HG03135 (cell line): Measurements from ENCODE around the gene FURIN.
"Not testable (repeated sequence)": the region's sequence is repeated elsewhere in the genome, so short reads cannot be mapped to it uniquely, and the experiment has no call there.

Source experiments
- ATAC-seq: cut with Tn5 transposase; IDR thresholded peaks from one replicate; pipeline ENCODE4 v1.9.1; 2021; ENCODE audit warnings: mild to moderate bottlenecking, moderate library complexity; ENCODE audit not compliant: unreplicated experiment

Gene FURIN

GRCh38 chr15:90901175-90902039, 33.0 kb downstream of the FURIN start:
- no peak for ATAC-seq

DNA sequence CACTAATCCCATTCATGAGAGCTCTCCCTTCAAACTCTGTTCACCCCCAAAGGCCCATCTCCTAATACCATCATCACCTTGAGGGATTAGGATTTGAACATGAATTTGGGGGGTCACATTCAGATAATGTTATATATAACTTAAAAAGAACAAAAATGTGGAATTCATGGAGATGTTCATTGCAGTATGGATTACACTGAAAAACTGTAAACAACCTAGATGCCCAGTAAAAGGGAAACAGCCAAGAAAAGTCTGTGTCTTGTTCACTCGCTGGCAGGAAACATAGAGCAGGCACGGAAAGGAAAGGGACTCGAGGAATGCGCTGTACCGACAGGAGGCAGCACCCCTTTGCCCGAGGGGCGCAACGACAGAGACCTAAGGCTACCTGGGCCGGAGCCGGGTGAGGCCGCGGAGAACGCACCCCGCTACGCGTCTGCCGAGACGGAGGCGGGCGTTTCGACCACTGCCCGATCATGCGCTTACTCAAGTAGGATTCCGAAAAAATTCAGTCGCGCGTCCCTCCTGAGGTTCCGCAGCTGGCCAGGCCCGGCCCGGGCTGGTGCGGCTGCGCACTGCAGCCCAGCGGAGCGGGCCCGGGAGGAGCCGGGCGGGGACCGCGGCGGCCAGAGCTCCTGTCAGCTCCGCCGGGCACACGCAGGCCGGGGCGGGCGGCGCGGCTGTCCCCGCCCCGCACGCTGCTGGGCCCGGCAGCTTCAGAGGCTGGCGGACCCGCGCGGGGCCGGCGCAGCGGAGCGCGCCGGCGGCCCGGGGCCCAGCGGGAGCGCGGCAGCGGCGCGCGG, 33.9 kb downstream of the FURIN start:
- ATAC-seq = peak; percentile 59

DNA sequence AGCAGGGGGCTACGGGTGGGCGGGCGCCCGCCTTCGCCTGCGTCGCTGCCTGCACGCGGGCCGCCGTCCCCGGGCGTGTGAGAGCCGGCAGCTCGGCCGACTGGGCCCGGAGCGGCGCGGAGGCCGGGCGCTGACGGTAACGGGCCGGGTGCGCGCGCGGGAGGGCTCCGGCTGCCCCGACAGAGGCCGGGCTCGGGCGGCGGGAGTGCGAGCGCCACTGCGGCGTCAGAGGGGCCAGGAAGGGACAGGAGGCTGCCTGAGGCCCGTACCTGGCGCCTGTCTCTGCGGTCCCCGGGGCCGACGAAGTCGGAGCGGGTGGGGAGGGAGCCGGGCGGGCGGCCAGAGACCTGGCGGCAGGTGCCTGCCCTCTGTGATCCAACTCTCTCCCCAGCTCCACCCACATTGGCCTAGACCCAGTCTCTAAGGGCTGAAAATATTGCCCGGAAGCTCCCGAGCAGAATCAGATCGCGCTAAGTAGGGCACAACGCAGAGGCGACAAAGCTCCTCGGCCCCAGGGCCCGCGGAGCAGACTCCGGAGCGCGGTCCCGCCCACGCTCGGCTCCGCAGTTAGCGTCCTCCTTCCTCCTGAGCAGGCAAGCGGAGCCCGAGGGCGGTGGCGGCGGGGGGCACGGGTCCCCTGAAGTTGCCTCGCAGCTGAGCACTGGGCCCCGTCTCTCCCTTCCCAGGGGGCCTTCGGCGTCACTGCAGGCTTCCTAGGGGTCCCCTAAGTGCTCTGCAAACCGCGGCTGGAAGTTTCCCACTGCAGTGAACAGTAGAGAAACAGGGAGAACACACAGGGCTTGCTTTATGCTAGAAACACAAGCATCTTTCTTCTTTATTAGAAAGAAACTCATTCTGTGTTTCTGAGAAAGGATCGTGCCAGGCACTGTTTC, 34.7 kb downstream of the FURIN start, which contains the start of gene MAN2A2:
Gene MAN2A2 (plus strand): TSS at position 463 of the 893 bp plus-strand sequence. CDS start 906 bp downstream, outside the sequence.
- peak; percentile 54 for ATAC-seq

- no peak for ATAC-seq
These were observed 35.5 kb downstream of the FURIN start for GRCh38 chr15:90903733-90904536.

GRCh38 chr15:90904746-90905145, 36.4 kb downstream of the FURIN start:
- no peak for ATAC-seq

DNA sequence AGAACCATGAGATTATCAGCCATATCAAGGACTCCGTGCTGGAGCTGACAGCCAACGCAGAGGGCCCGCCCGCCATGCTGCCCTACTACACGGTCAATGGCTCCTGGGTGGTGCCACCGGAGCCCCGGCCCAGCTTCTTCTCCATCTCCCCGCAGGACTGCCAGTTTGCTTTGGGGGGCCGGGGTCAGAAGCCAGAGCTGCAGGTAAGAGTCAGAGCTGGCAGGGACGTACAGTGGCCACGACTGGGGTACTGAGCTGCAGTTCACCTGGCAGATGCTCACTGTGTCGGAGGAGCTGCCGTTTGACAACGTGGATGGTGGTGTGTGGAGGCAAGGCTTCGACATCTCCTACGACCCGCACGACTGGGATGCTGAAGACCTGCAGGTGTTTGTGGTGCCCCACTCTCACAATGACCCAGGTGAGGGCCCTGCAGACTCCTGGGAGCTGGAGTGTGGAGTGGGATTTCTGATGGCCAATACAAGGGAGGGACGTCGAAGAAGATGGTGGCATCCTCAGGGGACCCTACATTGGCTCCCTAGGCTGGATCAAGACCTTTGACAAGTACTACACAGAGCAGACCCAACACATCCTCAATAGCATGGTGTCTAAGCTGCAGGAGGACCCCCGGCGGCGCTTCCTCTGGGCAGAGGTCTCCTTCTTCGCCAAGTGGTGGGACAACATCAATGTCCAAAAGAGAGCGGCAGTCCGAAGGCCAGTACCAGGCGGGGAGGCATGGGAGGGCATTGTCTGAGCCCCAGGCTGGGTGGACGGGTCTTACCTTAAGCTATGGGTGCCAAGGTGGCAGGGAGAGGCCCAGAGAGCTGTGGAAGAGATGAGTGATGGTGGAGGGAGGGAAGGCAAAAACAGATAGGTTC, 37.2 kb downstream of the FURIN start:
- ATAC-seq = no peak

DNA sequence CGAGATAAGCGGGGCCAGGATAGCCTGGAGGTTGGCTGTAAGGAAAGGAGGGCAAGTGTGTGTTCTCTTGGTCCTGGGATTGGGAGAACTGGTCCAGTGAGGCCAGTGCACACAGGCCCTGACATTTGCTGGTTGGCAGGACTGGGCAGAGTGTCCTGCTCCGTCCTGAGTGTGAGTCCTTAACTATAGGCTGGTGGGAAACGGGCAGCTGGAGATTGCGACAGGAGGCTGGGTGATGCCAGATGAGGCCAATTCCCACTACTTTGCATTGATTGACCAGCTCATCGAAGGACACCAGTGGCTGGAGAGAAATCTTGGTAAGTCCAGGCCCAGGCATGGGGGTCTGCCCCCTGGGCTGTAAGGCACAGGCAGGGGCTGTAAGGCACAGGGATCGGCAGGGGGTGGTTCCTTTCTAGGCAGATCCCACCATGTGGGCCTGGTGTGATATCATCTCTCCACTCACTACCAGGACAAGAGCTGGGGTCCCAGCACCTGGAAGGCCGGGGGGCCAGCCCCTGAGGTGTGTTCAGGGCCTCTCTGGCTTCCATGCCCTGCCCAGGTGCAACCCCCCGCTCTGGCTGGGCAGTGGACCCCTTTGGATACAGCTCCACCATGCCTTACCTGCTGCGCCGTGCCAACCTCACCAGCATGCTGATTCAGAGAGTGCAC, 37.9 kb downstream of the FURIN start:
- no peak for ATAC-seq

- no peak for ATAC-seq
These were observed 38.8 kb downstream of the FURIN start for GRCh38 chr15:90907051-90907660.

- ATAC-seq = no peak
These were observed 39.6 kb downstream of the FURIN start for GRCh38 chr15:90907838-90908507.

DNA sequence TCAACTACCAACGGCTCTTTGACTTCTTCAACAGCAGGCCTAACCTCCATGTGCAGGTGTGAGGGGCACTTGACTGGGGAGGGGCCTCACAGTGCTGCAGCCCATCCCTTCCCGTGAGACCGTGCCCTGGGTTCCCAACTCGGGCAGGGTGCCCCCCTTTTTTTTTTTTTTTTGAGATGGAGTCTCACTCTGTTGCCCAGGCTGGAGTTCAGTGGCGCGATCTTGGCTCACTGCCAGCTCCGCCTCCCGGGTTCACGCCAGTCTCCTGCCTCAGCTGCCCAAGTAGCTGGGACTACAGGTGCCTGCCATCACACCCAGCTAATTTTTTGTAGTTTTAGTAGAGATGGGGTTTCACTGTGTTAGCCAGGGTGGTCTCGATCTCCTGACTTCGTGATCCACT, 41.1 kb downstream of the FURIN start:
- not testable (repeated sequence) for ATAC-seq

- ATAC-seq = no peak
These were observed 41.6 kb downstream of the FURIN start for GRCh38 chr15:90909976-90910375.

- no peak for ATAC-seq
These were observed 42.3 kb downstream of the FURIN start for GRCh38 chr15:90910441-90911301.

DNA sequence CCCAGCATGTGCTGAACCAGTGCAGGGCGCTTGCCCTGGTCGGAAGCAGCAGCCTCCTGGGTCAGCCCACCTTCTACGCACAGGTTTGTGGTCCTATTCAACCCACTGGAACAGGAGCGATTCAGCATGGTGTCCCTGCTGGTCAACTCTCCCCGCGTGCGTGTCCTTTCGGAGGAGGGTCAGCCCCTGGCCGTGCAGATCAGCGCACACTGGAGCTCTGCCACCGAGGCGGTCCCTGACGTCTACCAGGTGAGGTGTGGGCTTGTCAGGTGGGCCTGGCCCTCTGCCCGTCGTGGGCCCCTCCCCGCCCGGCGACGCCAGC, 42.9 kb downstream of the FURIN start:
- ATAC-seq = no peak

DNA sequence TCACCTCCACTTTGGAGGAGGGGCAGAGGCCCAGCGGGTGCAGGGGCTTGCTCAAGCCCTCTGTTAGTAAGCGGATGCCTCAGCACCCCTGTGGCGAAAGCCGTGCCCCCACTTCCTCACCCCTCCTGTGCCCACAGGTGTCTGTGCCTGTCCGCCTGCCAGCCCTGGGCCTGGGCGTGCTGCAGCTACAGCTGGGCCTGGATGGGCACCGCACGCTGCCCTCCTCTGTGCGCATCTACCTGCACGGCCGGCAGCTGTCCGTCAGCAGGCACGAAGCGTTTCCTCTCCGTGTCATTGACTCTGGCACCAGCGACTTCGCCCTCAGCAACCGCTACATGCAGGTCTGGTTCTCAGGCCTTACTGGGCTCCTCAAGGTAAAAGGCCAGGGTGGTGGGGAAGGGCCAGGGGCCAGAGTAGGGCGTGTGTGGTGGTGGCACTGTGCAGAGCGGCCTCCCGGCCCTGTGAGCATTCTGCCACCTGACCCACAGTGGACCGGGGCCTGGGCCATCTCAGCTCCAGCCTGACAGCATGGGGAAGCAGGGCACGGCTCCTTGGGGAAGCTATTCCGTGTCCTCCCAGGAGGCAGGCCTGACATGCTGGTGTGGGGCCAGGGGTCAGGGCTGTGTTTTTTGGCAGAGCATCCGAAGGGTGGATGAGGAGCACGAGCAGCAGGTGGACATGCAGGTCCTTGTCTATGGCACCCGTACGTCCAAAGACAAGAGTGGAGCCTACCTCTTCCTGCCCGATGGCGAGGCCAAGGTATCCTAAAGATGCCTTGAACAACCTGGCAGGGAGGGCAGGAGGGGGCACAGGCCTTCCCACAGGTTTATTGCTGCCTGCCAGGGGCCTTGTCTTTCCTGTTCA, 43.8 kb downstream of the FURIN start:
- ATAC-seq = no peak

DNA sequence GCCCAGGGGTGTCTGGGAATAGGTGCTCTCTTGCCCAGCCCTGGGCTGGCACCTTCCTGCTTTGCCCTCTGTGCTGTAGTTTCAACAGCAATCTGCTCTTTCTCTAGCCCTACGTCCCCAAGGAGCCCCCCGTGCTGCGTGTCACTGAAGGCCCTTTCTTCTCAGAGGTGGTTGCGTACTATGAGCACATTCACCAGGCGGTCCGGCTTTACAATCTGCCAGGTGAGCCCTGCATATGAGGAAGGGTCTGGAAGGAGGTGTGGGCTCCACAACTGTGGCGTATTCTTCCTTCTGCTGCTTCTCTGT, 44.3 kb downstream of the FURIN start:
- ATAC-seq = no peak

DNA sequence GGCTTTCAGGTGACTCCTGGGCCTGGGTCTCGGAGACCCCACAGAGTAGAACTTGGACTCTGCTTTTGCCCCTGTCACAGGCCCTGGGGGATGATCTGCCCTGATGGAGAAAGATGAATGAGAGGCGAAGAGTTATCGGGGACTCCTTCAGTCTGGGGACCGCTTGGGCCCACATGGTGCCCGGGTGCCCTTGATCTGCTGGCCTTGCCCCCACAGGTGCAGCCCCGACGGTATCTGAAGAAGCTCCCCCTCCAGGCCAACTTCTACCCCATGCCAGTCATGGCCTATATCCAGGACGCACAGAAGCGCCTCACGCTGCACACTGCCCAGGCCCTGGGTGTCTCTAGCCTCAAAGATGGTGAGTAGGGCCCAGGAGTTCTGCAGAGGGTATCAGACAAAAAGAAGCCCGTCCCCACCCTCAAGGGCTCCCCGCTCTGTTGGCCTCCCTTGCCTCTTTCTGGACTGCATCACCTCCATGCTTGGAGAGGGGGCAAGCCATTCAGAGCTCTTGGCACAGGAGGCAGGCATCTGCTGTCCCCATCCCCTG, 45.1 kb downstream of the FURIN start:
- no peak for ATAC-seq
